ENCODE data around the gene BRWD1.
A peak's percentile ranks its signal among the peaks of the same experiment; 100 is the strongest.

Gene BRWD1

GRCh38 chr21:39326607-39327307, 13.3 kb upstream of the BRWD1 start:
- DNase-seq = no peak

DNA sequence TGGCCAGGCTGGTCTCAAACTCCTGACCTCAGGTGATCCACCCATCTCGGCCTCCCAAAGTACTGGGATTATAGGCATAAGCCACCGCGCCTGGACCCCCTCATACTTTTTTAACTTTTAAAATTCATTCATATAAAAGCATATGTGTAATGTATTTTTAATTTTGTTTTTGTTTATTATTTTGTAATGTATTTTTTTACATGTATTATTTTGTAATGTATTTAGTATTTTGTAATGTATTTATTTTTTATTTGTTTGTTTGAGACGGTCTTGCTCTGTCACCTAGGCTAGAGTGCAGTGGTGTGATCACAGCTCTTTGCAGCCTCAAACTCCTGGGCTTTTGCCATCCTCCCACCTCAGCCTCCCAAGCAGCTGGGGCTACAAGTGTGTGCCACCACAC, 12.0 kb upstream of the BRWD1 start:
- no peak for DNase-seq

GRCh38 chr21:39321424-39321823, 8.0 kb upstream of the BRWD1 start:
- DNase-seq = no peak

DNA sequence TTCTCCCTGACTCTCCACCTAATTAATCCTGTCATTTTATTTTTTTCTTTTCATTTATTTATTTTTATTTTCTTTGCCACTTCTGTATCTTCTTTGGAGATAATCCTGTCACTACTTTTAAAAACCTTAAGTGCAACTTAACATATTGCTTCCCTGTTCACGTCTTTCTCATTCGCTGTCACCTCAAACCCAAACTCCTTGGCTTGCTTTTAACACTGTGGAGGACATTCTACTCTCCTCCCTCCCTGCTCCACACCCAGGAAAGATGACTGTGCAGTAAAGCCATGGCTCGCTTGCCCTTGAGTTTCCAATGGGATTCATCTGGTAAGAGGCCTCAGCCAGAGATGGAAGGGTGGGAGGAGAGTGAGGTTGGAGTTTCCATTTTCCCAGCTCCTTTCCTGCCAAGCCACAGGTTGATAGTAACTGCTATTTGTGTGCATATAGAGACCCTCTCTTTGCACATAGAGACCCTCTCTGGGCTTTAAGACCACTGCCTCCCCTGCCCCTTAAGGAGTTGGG, 6.4 kb upstream of the BRWD1 start:
- no peak for DNase-seq

- no peak for DNase-seq
Measured at GRCh38 chr21:39319251-39319756, 5.9 kb upstream of the BRWD1 start.

DNA sequence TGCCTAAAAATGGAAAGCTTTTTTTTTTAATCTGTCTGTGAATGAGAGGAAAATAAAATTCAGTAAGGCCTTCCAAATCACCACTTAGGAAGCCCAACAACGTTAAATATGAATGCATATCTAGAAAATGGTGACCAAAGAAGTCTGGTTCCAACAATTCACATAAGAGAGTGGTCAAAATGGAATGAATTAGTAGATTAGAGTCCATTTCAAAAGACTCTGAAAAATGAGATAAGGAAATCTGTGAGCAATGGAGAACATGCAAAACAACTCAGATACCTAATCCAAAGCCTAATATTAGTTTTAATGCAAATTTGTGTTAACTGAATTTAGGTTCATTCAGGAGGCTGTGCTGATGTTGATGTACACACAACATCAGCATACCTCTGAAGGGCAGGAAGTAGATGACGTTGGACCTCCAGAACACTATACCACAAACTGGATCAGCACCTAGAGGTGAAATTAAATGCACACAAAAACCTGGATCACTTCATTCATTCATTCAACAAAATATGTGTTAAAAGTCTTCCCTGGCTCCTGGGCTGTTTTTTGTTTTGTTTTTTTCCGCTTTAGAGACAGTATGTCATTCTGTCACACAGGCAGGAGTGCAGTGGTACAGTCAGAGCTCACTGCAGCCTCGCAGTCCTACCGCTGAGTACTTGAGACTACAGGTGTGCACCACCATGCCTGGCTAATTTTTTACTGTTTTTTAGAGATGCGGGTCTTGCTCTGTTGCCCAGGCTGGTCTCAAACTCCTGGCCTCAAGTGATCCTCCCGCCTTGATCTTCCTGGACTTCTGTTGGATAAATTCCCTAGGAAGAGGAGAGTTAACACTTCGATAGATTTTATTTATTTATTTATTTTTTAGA, 4.9 kb upstream of the BRWD1 start:
- no peak for DNase-seq

GRCh38 chr21:39317134-39318090, 4.0 kb upstream of the BRWD1 start:
- DNase-seq = no peak

DNA sequence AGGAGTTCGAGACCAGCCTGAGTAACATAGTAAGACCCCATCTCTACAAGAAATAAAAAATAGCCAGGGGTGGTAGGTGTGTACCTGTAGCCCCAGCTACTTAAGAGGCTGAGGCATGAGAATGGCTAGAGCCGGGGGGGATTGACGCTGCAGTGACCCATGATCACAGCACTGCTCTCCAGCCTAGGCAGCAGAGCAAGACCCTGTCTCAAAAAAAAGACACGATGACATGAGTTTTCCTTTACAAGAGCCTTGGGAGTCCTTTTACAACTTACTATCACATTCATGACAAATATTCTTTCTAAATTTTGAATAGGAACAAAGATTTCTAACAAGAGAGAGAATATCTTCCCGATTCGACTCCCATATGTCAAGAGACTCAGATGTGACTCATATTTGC, 3.3 kb upstream of the BRWD1 start:
- DNase-seq = no peak

GRCh38 chr21:39315603-39316445, 2.4 kb upstream of the BRWD1 start:
- DNase-seq = no peak

DNA sequence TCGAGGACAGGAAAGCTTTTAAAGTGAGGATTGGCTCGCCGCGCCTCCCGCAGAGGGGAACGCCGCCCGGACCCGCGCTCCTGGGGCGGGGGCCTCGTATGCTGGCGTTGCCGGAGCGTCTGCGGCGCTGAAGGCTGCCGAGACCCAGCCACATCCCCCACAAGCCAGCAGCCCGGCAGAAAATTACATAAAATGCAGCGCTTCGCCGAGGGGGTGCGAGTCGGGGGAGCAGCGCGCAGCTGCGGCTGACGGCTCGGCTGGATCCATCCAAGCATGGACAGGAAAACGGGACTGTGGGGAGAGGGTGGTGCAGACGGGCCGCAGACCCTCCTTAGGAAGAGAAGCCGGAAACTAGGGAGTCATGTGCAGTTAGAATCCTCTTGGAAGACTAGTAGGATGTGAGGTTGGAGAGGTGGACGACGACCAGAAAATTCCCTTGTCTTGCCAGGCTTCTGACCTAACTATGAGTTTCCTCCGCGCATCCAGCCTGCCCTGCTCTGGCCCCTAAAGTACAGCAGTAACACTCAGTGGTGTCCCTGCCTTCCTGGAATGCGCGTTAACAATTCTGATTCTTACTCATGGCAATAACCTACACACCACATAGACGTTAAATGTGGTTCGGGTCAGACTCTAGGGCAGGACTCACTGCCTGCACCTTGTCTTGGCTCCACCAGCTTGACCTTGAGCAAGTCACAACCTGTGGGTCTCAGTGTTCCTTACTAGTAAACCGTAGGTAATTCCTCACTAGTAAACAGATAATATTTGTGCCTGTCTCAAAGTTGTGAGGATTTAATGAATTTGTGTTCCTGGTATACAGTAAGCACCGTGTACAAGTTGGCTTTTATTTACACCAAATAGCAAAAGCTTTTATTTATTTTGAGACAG, 953 bp upstream of the BRWD1 start:
- DNase-seq = peak; percentile 66 to 71

GRCh38 chr21:39313042-39313570, 326 bp downstream of the BRWD1 start:
- no peak for DNase-seq

GRCh38 chr21:39312112-39313041, 1.1 kb downstream of the BRWD1 start:
- peak; percentile 96 to 98 for DNase-seq

- DNase-seq = no peak
Measured at GRCh38 chr21:39311164-39311563, 2.3 kb downstream of the BRWD1 start.

DNA sequence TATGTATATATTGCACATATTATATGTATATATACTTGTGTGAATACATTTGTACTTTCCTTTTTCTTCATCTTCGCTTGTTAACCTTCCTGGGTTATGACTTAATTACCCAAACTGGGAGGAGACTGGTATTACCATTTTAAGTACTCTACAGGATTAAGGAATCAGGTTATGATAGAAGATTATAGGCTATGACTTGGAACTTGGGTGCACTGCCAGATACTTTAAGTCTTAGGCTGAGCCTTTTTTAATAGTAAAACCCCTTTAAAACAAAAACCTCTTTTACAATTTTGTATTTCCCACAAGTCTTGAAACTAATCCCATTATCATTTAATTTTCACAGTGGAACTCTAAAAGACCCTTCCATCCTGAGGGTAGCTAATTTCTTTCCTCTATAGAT, 6.0 kb downstream of the BRWD1 start:
- no peak for DNase-seq

GRCh38 chr21:39300587-39300986, 12.8 kb downstream of the BRWD1 start:
- no peak for DNase-seq

GRCh38 chr21:39296891-39297290, 16.5 kb downstream of the BRWD1 start:
- no peak for DNase-seq

- DNase-seq = no peak
Measured at GRCh38 chr21:39288987-39289386, 24.4 kb downstream of the BRWD1 start.

- no peak for DNase-seq
Measured at GRCh38 chr21:39282911-39283310, 30.5 kb downstream of the BRWD1 start.

- DNase-seq = no peak
Measured at GRCh38 chr21:39281853-39282252, 31.6 kb downstream of the BRWD1 start.
